Esophagus muscularis mucosa (tissue), 3 donors: ENCODE data around the gene CCM2L.

Experiments
- POLR2AphosphoS5 ChIP-seq, 2 donors: sonication (generic); formaldehyde crosslinking; IDR thresholded peaks; one replicate each; pipeline ENCODE4 v1.6.1; 2017; ENCODE audit warnings: antibody characterized with exemption in 2 of 2
- TF ChIP-seq, protein P1 (sequence below), 3 experiments: fragments of 200-600 bp in 2 of 3; fragments of 450-650 bp in 1 of 3; sonication (generic) in 2 of 3; IDR thresholded peaks; one replicate each; pipeline ENCODE4 v1.5.1; 2017 to 2019; ENCODE audit warnings: antibody characterized with exemption in 3 of 3, mild to moderate bottlenecking in 2 of 3, moderate library complexity in 1 of 3

DNA sequence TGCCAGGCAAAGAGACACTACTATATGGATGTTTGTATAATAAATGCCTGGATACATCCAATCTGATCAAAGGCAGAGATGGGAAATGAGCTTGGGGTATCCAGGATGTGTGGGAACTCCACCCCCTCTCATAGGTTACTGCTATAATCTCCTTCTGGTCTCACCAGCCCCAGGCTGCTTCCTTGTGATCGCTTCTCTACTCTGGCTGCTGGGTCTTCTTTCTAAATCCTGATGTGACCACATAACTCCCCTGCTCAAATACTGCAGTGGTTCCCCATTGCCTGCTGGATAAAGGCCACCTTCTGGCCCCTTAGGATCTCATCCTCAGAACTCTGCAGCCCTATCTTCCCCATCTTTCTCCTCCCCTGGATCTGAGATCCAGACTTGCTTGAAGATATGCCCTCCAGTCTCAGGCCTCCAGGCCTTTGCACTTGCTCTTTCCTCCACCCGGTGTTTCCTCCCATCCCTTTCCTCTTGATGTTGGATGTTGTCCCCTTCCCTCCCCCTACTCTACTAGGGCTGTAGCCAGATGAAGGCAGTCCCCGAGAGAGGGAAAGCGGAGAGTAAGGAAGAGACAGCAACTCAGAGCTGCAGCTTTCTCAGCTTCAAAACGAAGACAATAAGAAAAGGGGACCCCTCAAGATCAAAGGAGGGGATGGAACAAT lies 43.1 kb upstream of the CCM2L start:
- TF ChIP-seq, protein P1, sequence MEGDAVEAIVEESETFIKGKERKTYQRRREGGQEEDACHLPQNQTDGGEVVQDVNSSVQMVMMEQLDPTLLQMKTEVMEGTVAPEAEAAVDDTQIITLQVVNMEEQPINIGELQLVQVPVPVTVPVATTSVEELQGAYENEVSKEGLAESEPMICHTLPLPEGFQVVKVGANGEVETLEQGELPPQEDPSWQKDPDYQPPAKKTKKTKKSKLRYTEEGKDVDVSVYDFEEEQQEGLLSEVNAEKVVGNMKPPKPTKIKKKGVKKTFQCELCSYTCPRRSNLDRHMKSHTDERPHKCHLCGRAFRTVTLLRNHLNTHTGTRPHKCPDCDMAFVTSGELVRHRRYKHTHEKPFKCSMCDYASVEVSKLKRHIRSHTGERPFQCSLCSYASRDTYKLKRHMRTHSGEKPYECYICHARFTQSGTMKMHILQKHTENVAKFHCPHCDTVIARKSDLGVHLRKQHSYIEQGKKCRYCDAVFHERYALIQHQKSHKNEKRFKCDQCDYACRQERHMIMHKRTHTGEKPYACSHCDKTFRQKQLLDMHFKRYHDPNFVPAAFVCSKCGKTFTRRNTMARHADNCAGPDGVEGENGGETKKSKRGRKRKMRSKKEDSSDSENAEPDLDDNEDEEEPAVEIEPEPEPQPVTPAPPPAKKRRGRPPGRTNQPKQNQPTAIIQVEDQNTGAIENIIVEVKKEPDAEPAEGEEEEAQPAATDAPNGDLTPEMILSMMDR (IDR thresholded peaks at IDR 0.05), result no peak
- TF ChIP-seq POLR2AphosphoS5 (IDR thresholded peaks at IDR 0.05), result no peak
